SIG-M5 (cell line): ENCODE data around the gene ZCCHC24.

ENCODE experiments used
- DNase-seq: peaks from one replicate; lab custom pipeline; 2025; lab: John Stamatoyannopoulos, UW

ZCCHC24 gene

GRCh38 chr10:79431428-79431827, 14.0 kb downstream of the ZCCHC24 start:
- DNase-seq = no peak

GRCh38 chr10:79430936-79431335, 14.5 kb downstream of the ZCCHC24 start:
- no peak for DNase-seq

- DNase-seq = no peak
These were observed 15.0 kb downstream of the ZCCHC24 start for GRCh38 chr10:79430325-79430905.

- DNase-seq = no peak
These were observed 15.7 kb downstream of the ZCCHC24 start for GRCh38 chr10:79429751-79430150.

GRCh38 chr10:79427965-79428364, 17.5 kb downstream of the ZCCHC24 start:
- DNase-seq = no peak

GRCh38 chr10:79425074-79425532, 20.3 kb downstream of the ZCCHC24 start:
- no peak for DNase-seq

GRCh38 chr10:79424221-79425073, 21.0 kb downstream of the ZCCHC24 start:
- DNase-seq = no peak

GRCh38 chr10:79422178-79422892, 23.1 kb downstream of the ZCCHC24 start:
- DNase-seq = no peak

GRCh38 chr10:79420974-79421688, 24.3 kb downstream of the ZCCHC24 start:
- DNase-seq = no peak

GRCh38 chr10:79418886-79419595, 26.4 kb downstream of the ZCCHC24 start:
- no peak for DNase-seq

- DNase-seq = no peak
These were observed 27.1 kb downstream of the ZCCHC24 start for GRCh38 chr10:79418274-79418673.

GRCh38 chr10:79417731-79418130, 27.7 kb downstream of the ZCCHC24 start:
- no peak for DNase-seq

GRCh38 chr10:79417266-79417665, 28.2 kb downstream of the ZCCHC24 start:
- DNase-seq = no peak

GRCh38 chr10:79416578-79417255, 28.7 kb downstream of the ZCCHC24 start:
- DNase-seq = no peak

- DNase-seq = no peak
These were observed 29.5 kb downstream of the ZCCHC24 start for GRCh38 chr10:79415736-79416577.

GRCh38 chr10:79414714-79415113, 30.7 kb downstream of the ZCCHC24 start:
- no peak for DNase-seq

- no peak for DNase-seq
These were observed 32.2 kb downstream of the ZCCHC24 start for GRCh38 chr10:79413196-79413595.

- no peak for DNase-seq
These were observed 32.9 kb downstream of the ZCCHC24 start for GRCh38 chr10:79412516-79412915.

GRCh38 chr10:79411546-79412495, 33.6 kb downstream of the ZCCHC24 start:
- DNase-seq = no peak
